ENCODE data around the gene PLA2R1.

DNA sequence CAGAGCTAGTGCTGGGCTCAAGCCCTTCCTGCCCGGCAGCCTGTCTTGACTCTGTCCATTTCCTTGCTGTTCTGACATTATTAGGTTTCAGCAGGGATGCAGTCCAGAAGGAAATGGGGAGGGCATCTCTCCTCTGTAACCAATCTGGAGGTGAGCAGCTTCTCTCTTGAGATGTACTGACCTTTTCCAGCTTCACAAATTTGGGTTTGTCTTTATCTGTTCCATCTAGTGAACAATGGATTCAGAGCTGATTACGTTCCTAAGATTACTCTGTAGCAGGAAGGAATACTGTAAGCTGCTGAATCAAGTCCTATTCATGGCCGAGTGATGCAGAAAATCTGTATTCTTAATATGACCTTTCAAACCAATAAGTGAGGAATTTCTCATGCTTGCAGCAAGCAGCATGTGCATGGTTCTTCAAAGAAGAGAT is 11.0 kb downstream of the PLA2R1 start:
- TF ChIP-seq POLR2A (IDR thresholded peaks at IDR 0.05) = no peak
- TF ChIP-seq, protein P1, sequence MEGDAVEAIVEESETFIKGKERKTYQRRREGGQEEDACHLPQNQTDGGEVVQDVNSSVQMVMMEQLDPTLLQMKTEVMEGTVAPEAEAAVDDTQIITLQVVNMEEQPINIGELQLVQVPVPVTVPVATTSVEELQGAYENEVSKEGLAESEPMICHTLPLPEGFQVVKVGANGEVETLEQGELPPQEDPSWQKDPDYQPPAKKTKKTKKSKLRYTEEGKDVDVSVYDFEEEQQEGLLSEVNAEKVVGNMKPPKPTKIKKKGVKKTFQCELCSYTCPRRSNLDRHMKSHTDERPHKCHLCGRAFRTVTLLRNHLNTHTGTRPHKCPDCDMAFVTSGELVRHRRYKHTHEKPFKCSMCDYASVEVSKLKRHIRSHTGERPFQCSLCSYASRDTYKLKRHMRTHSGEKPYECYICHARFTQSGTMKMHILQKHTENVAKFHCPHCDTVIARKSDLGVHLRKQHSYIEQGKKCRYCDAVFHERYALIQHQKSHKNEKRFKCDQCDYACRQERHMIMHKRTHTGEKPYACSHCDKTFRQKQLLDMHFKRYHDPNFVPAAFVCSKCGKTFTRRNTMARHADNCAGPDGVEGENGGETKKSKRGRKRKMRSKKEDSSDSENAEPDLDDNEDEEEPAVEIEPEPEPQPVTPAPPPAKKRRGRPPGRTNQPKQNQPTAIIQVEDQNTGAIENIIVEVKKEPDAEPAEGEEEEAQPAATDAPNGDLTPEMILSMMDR (IDR thresholded peaks at IDR 0.05) = no peak
